Gastrocnemius medialis (tissue), 4 donors: ENCODE results near the gene SCAP.

ENCODE experiments used
- POLR2A ChIP-seq, 2 donors: fragments of 450-650 bp; IDR thresholded peaks; one replicate each; pipeline ENCODE4 v1.6.1; 2017; ENCODE audit warnings: antibody characterized with exemption in 2 of 2, mild to moderate bottlenecking in 2 of 2, moderate library complexity in 2 of 2
- TF ChIP-seq, protein P1 (sequence below), 5 experiments: fragments of 450-650 bp in 3 of 5; fragments of 200-600 bp in 2 of 5; sonication (generic) in 2 of 5; IDR thresholded peaks in 4 of 5; conservative IDR thresholded peaks in 1 of 5; 1 replicate in 4 of 5; 2 replicates in 1 of 5; pipeline ENCODE4 v1.5.1; 2016 to 2019; ENCODE audit warnings: antibody characterized with exemption in 5 of 5, mild to moderate bottlenecking in 3 of 5, moderate library complexity in 3 of 5

- TF ChIP-seq, protein P1, sequence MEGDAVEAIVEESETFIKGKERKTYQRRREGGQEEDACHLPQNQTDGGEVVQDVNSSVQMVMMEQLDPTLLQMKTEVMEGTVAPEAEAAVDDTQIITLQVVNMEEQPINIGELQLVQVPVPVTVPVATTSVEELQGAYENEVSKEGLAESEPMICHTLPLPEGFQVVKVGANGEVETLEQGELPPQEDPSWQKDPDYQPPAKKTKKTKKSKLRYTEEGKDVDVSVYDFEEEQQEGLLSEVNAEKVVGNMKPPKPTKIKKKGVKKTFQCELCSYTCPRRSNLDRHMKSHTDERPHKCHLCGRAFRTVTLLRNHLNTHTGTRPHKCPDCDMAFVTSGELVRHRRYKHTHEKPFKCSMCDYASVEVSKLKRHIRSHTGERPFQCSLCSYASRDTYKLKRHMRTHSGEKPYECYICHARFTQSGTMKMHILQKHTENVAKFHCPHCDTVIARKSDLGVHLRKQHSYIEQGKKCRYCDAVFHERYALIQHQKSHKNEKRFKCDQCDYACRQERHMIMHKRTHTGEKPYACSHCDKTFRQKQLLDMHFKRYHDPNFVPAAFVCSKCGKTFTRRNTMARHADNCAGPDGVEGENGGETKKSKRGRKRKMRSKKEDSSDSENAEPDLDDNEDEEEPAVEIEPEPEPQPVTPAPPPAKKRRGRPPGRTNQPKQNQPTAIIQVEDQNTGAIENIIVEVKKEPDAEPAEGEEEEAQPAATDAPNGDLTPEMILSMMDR (IDR thresholded peaks at IDR 0.05 in 4 of 5, conservative IDR thresholded peaks at IDR 0.05 in 1 of 5): no peak
- no peak for TF ChIP-seq POLR2A (IDR thresholded peaks at IDR 0.05)
These were observed 99.3 kb downstream of the SCAP start for GRCh38 chr3:47376393-47376792.
